Effector memory CD8-positive, alpha-beta T cell (primary cell): Measurements from ENCODE around the gene KCNG4.

Experiments
- ATAC-seq: fragments of 150-1000 bp; cut with Tn5 transposase; replicated peaks from 2 replicates; pipeline ENCODE4 v1.10.0; 2021; ENCODE audit warnings: mild to moderate bottlenecking, moderate library complexity
- DNase-seq, 3 experiments: peaks; one replicate each; pipeline ENCODE4 v3.0.0; 2021
- H3K27ac Mint-ChIP-seq, 2 donors: one replicate each; pipeline ENCODE4 v1.8.0; 2022; ENCODE audit warnings: mild to moderate bottlenecking in 2 of 2, mixed read lengths in 2 of 2, moderate library complexity in 2 of 2
- H3K27me3 Mint-ChIP-seq, 2 donors: one replicate each; pipeline ENCODE4 v1.8.0; 2022; ENCODE audit warnings: mixed read lengths in 2 of 2
- H3K36me3 Mint-ChIP-seq: one replicate; pipeline ENCODE4 v1.8.0; 2022; ENCODE audit warnings: mild to moderate bottlenecking, moderate library complexity, mixed read lengths; ENCODE audit not compliant: insufficient read depth
- H3K4me1 Mint-ChIP-seq, 2 donors: one replicate each; pipeline ENCODE4 v1.8.0; 2022; ENCODE audit warnings: low read depth in 2 of 2, mixed read lengths in 2 of 2
- H3K4me3 Mint-ChIP-seq, 2 donors: one replicate each; pipeline ENCODE4 v1.8.0; 2022; ENCODE audit warnings: mild to moderate bottlenecking in 2 of 2, mixed read lengths in 2 of 2, moderate library complexity in 2 of 2
- H3K9me3 Mint-ChIP-seq, 2 donors: one replicate each; pipeline ENCODE4 v1.8.0; 2022; ENCODE audit warnings: mixed read lengths in 2 of 2

KCNG4 gene

GRCh38 chr16:84179612-84180320 is 60.0 kb downstream of the KCNG4 start:
- DNase-seq, result no peak

GRCh38 chr16:84178892-84179611 is 60.8 kb downstream of the KCNG4 start:
- H3K4me1 Mint-ChIP-seq, result peaks cover 6 to 7% of the 10 kb centered on the region in 2 donors
- peaks cover 13% of the 10 kb centered on the region for H3K36me3 Mint-ChIP-seq
- DNase-seq (no peak), ATAC-seq (no peak)
- no peaks in the 10 kb centered on the region for H3K9me3 Mint-ChIP-seq
- no peak overlapping the region for H3K4me3 Mint-ChIP-seq
- no peaks in the 10 kb centered on the region for H3K27me3 Mint-ChIP-seq
- H3K27ac Mint-ChIP-seq, result no peak overlapping the region

More at GRCh38 chr16:84179612-84180320, 60.0 kb downstream of the KCNG4 start:
- no peak for ATAC-seq
- Mint-ChIP-seq H3K4me1 (peaks cover 6 to 14% of the 10 kb centered on the region in 2 donors), H3K36me3 (peaks cover 14% of the 10 kb centered on the region), H3K4me3 (no peak overlapping the region), H3K9me3 (no peaks in the 10 kb centered on the region), H3K27ac (no peak overlapping the region), H3K27me3 (no peaks in the 10 kb centered on the region)

- no peak for ATAC-seq
- no peak overlapping the region for H3K4me3 Mint-ChIP-seq
- H3K4me1 Mint-ChIP-seq, result peaks cover 5 to 6% of the 10 kb centered on the region in 2 donors
- peaks cover 11% of the 10 kb centered on the region for H3K36me3 Mint-ChIP-seq
- no peak for DNase-seq
- H3K9me3 Mint-ChIP-seq, result no peaks in the 10 kb centered on the region
- H3K27ac Mint-ChIP-seq, result peak overlapping the region; percentile 53 to 60
- H3K27me3 Mint-ChIP-seq, result no peaks in the 10 kb centered on the region
Observed at GRCh38 chr16:84178146-84178765, 61.6 kb downstream of the KCNG4 start.

- Mint-ChIP-seq H3K36me3 (peaks cover 11% of the 10 kb centered on the region), H3K27me3 (peaks cover 4 to 5% of the 10 kb centered on the region in 2 donors), H3K4me3 (no peak overlapping the region), H3K4me1 (peaks cover 5 to 6% of the 10 kb centered on the region in 2 donors), H3K27ac (peak overlapping the region; percentile 53 to 60), H3K9me3 (no peaks in the 10 kb centered on the region)
- no peak for ATAC-seq
- no peak for DNase-seq
Observed at GRCh38 chr16:84177741-84178073, 62.1 kb downstream of the KCNG4 start.

GRCh38 chr16:84176192-84177053 is 63.4 kb downstream of the KCNG4 start:
- peaks cover 11 to 15% of the 10 kb centered on the region in 2 donors for H3K27me3 Mint-ChIP-seq
- H3K4me3 Mint-ChIP-seq, result no peak overlapping the region
- H3K27ac Mint-ChIP-seq, result no peak overlapping the region
- no peak for DNase-seq
- H3K36me3 Mint-ChIP-seq, result peaks cover 11% of the 10 kb centered on the region
- ATAC-seq, result no peak
- no peaks in the 10 kb centered on the region for H3K9me3 Mint-ChIP-seq
- peaks cover 5 to 6% of the 10 kb centered on the region in 2 donors for H3K4me1 Mint-ChIP-seq

GRCh38 chr16:84175350-84176081 is 64.3 kb downstream of the KCNG4 start:
- ATAC-seq, result peak; percentile 98
- DNase-seq, result peak; percentile 53 to 70 (median 55)
- Mint-ChIP-seq H3K36me3 (peaks cover 11% of the 10 kb centered on the region), H3K27ac (peak overlapping the region in 1 of 2 donors; percentile 55), H3K9me3 (no peaks in the 10 kb centered on the region), H3K4me3 (no peak overlapping the region), H3K27me3 (peaks cover 11 to 15% of the 10 kb centered on the region in 2 donors), H3K4me1 (peaks cover 5 to 6% of the 10 kb centered on the region in 2 donors)

GRCh38 chr16:84174396-84174795 is 65.4 kb downstream of the KCNG4 start:
- Mint-ChIP-seq H3K27ac (no peak overlapping the region), H3K9me3 (no peaks in the 10 kb centered on the region), H3K4me3 (no peak overlapping the region), H3K27me3 (peaks cover 21 to 25% of the 10 kb centered on the region in 2 donors), H3K4me1 (peaks cover 5 to 6% of the 10 kb centered on the region in 2 donors), H3K36me3 (peaks cover 14% of the 10 kb centered on the region)
- no peak for DNase-seq
- no peak for ATAC-seq

GRCh38 chr16:84169765-84170310 is 70.0 kb downstream of the KCNG4 start:
- H3K27me3 Mint-ChIP-seq, result peaks cover 42 to 61% of the 10 kb centered on the region in 2 donors
- DNase-seq, result no peak
- H3K36me3 Mint-ChIP-seq, result peaks cover 3% of the 10 kb centered on the region
- no peak overlapping the region for H3K4me3 Mint-ChIP-seq
- no peak for ATAC-seq
- H3K27ac Mint-ChIP-seq, result no peak overlapping the region
- no peaks in the 10 kb centered on the region for H3K9me3 Mint-ChIP-seq
- no peaks in the 10 kb centered on the region for H3K4me1 Mint-ChIP-seq
